Neural progenitor cell (in vitro differentiated cells): ENCODE results near the gene RNU1-1.
"Not testable (repeated sequence)": the region's sequence is repeated elsewhere in the genome, so short reads cannot be mapped to it uniquely, and the experiment has no call there.

Source experiments
- CTCF ChIP-seq: fragments of 200-600 bp; sonication (generic); IDR thresholded peaks from 2 replicates; pipeline ENCODE4 v1.5.1; 2017; ENCODE audit warnings: antibody characterized with exemption, mild to moderate bottlenecking
- EZH2 ChIP-seq: fragments of 200-600 bp; sonication (generic); IDR thresholded peaks from 2 replicates; pipeline ENCODE4 v1.6.1; 2017; ENCODE audit warnings: antibody characterized with exemption, mild to moderate bottlenecking, moderate library complexity
- EZH2phosphoT487 ChIP-seq: fragments of 200-600 bp; sonication (generic); IDR thresholded peaks from 2 replicates; pipeline ENCODE4 v1.6.1; 2017; ENCODE audit warnings: antibody characterized with exemption

DNA sequence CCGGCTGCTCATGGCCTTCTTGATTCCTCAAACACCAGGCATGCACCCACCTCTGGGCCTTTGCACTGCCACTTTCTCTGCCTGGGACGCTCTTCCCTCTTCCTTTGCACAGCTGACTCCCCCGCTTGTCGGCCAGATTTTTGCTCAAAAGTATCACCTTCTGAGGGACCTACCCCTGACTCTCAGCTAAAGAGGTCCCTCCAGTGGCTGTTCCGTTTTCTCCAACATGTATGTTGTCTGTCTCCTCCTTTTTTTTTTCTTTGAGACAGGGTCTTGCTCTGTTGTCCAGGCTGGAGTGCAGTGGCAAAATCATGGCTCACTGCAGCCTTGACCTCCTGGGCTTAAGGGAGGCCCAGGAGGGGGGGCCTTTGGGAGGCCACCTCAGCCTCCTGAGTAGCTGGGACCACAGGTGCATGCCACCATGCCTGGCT is 16.6 kb downstream of the RNU1-1 start:
- not testable (repeated sequence) for TF ChIP-seq EZH2, CTCF, EZH2phosphoT487
